ENCODE data around the gene AOC2.

GRCh38 chr17:42797067-42798007 is 47.0 kb upstream of the AOC2 start:
- TF ChIP-seq, protein P1, sequence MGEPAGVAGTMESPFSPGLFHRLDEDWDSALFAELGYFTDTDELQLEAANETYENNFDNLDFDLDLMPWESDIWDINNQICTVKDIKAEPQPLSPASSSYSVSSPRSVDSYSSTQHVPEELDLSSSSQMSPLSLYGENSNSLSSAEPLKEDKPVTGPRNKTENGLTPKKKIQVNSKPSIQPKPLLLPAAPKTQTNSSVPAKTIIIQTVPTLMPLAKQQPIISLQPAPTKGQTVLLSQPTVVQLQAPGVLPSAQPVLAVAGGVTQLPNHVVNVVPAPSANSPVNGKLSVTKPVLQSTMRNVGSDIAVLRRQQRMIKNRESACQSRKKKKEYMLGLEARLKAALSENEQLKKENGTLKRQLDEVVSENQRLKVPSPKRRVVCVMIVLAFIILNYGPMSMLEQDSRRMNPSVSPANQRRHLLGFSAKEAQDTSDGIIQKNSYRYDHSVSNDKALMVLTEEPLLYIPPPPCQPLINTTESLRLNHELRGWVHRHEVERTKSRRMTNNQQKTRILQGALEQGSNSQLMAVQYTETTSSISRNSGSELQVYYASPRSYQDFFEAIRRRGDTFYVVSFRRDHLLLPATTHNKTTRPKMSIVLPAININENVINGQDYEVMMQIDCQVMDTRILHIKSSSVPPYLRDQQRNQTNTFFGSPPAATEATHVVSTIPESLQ (CRISPR knock-in tag; IDR thresholded peaks at IDR 0.05), result no peak
- TF ChIP-seq, protein P2, sequence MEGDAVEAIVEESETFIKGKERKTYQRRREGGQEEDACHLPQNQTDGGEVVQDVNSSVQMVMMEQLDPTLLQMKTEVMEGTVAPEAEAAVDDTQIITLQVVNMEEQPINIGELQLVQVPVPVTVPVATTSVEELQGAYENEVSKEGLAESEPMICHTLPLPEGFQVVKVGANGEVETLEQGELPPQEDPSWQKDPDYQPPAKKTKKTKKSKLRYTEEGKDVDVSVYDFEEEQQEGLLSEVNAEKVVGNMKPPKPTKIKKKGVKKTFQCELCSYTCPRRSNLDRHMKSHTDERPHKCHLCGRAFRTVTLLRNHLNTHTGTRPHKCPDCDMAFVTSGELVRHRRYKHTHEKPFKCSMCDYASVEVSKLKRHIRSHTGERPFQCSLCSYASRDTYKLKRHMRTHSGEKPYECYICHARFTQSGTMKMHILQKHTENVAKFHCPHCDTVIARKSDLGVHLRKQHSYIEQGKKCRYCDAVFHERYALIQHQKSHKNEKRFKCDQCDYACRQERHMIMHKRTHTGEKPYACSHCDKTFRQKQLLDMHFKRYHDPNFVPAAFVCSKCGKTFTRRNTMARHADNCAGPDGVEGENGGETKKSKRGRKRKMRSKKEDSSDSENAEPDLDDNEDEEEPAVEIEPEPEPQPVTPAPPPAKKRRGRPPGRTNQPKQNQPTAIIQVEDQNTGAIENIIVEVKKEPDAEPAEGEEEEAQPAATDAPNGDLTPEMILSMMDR (IDR thresholded peaks at IDR 0.05), result no peak
- no peak for TF ChIP-seq FOXK1 (CRISPR knock-in tag; IDR thresholded peaks at IDR 0.05)
- TF ChIP-seq NFYB (CRISPR knock-in tag; conservative IDR thresholded peaks at IDR 0.05; ENCODE audit: low read depth), result no peak
- no peak for TF ChIP-seq TEAD4 (CRISPR knock-in tag; IDR thresholded peaks at IDR 0.05)
- TF ChIP-seq, protein P3, sequence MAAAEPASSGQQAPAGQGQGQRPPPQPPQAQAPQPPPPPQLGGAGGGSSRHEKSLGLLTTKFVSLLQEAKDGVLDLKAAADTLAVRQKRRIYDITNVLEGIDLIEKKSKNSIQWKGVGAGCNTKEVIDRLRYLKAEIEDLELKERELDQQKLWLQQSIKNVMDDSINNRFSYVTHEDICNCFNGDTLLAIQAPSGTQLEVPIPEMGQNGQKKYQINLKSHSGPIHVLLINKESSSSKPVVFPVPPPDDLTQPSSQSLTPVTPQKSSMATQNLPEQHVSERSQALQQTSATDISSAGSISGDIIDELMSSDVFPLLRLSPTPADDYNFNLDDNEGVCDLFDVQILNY (CRISPR knock-in tag; IDR thresholded peaks at IDR 0.05), result no peak
- no peak for TF ChIP-seq ZNF121 (CRISPR knock-in tag; IDR thresholded peaks at IDR 0.05)
- TF ChIP-seq SP1 (CRISPR knock-in tag; conservative IDR thresholded peaks at IDR 0.05), result no peak
- TF ChIP-seq ESRRA (CRISPR knock-in tag; IDR thresholded peaks at IDR 0.05; ENCODE audit: borderline replicate concordance), result no peak
